Epithelial cell of esophagus (primary cell): ENCODE results near the gene IRF6.

ENCODE experiments used
- DNase-seq: peaks from one replicate; pipeline ENCODE4 v3.0.0; 2010; ENCODE audit warnings: low read depth
- H3K4me3 ChIP-seq: 2 replicates; pipeline ENCODE4 v1.5.1; 2011; ENCODE audit warnings: mild to moderate bottlenecking, low read length, control low read depth
- TF ChIP-seq, protein P1 (sequence below): IDR thresholded peaks from 2 replicates; pipeline ENCODE4 v1.5.1; 2011; ENCODE audit warnings: low read depth, mild to moderate bottlenecking, low read length, control low read depth, inconsistent platforms; ENCODE audit not compliant: insufficient read depth; ENCODE audit errors: missing control alignments

IRF6 gene

DNA sequence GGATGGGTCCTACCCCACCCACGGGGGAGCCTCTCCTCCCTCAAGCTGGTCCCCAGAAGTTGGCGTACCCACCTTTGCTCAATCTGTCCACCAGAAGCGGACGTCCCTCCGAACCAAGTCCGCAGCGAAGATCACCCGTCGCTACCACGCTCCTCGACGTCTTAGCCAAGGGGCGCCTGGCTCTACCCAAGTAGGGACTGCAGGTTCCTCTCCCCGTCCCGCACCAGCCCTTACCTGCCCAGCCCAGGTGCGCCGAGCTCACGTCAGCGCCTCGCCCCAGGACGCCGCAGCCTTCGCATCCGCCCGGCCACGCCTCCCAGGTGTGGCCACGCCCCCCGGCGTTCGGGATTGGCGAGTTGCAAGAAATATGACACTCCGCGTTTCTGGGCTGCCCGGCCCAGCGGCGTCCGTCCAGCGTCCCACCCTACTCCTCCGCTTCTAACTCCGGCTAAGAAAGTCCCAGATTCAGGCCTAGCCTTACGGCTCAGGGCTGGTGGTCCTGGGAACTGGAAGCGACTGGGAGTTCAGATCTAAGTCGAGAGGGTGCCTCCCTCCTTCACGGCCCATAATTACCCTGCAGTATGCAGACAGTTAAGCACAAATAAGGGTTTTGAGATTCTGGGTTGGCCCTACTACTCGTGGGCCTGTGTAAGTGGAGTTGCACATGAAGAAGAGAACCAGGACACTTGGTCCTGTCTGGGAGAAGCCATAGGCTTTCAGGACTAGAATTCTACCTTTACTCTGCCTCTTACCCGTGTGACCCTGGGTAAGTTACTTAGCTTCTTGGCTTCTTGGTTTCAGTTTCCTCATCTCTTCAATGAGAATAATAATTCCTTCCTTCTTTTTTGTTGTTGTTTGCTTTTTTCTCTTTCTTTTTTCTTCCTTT is at the start of gene IRF6:
Gene IRF6 (minus strand): TSS at position 268 of the 886 bp plus-strand sequence. CDS start 4,729 bp downstream, outside the sequence.
- peak within 1 kb of the TSS; percentile 95 for H3K4me3 ChIP-seq
- DNase-seq = peak; percentile 99

DNA sequence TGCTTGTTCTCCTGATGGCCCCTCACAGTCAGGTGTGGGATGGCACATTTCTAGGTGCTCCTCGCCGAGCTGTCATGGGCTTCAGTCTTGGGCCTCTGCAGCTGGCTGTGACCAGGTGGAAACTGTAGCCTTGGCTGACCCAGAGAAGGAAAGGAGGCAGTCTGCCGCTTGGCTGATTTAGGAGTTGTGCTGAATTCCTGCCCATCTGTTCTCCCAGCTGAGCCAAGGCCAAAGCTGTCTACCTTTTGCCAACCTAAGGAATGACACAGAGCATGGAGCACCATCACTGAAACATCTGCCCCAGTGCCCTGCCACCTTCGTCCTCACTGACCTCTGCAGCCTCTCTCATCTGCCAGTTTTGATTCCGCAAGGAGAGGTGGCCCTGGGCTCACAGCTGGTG is 49.7 kb upstream of the IRF6 start:
- no peak for DNase-seq
- TF ChIP-seq, protein P1, sequence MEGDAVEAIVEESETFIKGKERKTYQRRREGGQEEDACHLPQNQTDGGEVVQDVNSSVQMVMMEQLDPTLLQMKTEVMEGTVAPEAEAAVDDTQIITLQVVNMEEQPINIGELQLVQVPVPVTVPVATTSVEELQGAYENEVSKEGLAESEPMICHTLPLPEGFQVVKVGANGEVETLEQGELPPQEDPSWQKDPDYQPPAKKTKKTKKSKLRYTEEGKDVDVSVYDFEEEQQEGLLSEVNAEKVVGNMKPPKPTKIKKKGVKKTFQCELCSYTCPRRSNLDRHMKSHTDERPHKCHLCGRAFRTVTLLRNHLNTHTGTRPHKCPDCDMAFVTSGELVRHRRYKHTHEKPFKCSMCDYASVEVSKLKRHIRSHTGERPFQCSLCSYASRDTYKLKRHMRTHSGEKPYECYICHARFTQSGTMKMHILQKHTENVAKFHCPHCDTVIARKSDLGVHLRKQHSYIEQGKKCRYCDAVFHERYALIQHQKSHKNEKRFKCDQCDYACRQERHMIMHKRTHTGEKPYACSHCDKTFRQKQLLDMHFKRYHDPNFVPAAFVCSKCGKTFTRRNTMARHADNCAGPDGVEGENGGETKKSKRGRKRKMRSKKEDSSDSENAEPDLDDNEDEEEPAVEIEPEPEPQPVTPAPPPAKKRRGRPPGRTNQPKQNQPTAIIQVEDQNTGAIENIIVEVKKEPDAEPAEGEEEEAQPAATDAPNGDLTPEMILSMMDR = no peak

More for the DNA sequence above, at the start of gene IRF6:
- TF ChIP-seq, protein P1 = no peak

DNA sequence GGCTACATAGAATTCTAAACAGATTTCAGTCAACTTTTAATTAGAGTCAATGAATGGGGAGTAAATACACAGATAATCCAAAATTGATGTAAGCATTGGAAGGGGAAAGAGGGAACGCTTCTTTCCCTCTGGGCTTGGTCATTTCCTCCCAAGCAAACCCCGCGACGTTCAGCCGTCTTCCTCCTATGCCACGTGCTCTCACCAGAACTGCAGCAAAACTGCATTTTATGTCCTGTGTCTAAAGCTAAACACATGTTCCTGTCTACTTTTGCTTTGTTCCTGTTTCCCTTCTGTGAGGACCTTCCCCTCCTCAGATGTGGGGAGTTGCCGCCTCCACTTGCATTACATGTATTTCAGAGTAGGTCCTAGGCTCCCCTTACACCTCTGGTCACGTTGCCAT is 49.1 kb upstream of the IRF6 start:
- TF ChIP-seq, protein P1 = no peak

More for the DNA sequence above, 49.7 kb upstream of the IRF6 start:
- no peak overlapping the region for H3K4me3 ChIP-seq

DNA sequence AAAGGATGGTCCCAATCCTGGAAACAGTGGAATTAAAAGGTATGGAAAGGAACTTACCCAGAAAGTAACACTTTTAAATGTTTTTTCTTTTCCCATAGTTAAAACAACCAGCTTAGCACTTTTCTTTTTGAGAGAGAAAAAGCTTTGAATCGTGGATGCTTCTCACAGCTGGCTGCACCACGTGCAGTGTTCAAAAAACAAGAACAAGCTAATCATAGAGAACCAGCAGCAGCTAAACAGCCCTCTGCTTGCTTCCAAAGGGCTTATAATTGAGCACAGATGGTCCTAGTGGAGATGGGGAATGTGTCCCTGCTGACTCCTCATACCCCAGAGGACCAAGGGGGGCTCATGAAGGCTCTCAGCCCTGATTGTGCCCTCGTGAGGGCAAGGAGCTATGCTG is 48.3 kb upstream of the IRF6 start:
- DNase-seq = no peak
- TF ChIP-seq, protein P1 = no peak
- H3K4me3 ChIP-seq = no peak overlapping the region

More for the DNA sequence above, 49.1 kb upstream of the IRF6 start:
- H3K4me3 ChIP-seq = no peak overlapping the region
- DNase-seq = no peak

DNA sequence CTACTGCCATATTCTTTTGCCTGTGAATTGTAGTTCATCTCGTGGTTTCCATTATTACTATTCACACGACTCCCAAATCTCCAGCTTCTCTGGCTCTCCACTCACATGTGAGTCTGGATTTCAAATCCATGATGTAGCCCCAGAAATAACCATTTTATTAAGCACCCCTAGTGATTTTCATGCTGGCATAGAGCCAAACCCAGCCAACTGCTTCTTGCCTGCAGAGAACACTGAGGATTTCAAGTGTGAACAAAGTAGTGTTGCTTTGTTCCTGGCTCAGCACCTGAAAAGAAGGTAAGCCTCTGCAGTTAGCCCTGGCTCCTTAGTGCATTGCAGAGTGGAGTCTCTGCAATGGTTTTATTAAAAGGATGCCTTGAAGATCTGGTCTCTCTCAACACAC is 47.7 kb upstream of the IRF6 start:
- DNase-seq = no peak
- TF ChIP-seq, protein P1 = no peak

DNA sequence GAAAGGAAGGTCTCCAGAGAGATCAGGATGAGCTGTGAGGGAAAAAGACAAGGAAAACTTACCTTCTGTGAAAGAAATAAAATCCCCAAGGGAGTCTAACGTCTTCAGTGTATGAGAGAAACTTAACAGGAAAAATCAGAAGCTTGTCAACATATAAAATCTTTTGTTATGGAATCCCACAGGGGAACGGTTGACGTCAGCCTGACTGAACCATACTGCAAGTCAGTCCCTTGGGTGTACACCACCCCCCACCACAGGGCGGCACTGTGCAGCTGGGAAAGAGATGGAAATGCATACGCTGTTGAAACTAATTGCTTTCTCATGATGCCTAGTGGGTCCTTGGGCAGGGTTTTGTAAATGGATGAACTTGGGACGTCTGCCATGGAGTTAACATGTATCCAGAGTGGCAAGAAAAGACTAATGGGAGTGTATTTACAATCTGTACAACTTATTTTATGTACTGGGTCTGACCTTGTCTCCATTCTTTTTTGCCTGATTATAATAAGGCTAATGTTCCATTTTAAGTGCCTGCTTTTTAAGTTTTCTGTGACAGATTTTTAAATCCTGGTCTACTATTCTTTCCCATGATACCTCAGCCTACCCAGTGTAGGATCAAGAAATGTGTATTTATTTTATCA is 44.5 kb upstream of the IRF6 start:
- peak; percentile 75 for DNase-seq
- H3K4me3 ChIP-seq = no peak overlapping the region
- TF ChIP-seq, protein P1 = peak; percentile 91

More for the DNA sequence above, 47.7 kb upstream of the IRF6 start:
- H3K4me3 ChIP-seq = no peak overlapping the region
